Gastrocnemius medialis (tissue), 4 donors: ENCODE data around the gene PRPF18.

ENCODE experiments used
- CTCF ChIP-seq, 5 experiments: fragments of 450-650 bp in 3 of 5; fragments of 200-600 bp in 2 of 5; sonication (generic) in 2 of 5; IDR thresholded peaks in 4 of 5; conservative IDR thresholded peaks in 1 of 5; 1 replicate in 4 of 5; 2 replicates in 1 of 5; pipeline ENCODE4 v1.5.1; 2016 to 2019; ENCODE audit warnings: antibody characterized with exemption in 5 of 5, mild to moderate bottlenecking in 3 of 5, moderate library complexity in 3 of 5
- POLR2A ChIP-seq, 2 donors: fragments of 450-650 bp; IDR thresholded peaks; one replicate each; pipeline ENCODE4 v1.6.1; 2017; ENCODE audit warnings: antibody characterized with exemption in 2 of 2, mild to moderate bottlenecking in 2 of 2, moderate library complexity in 2 of 2

GRCh38 chr10:13624630-13625029, 37.9 kb downstream of the PRPF18 start:
- TF ChIP-seq POLR2A (IDR thresholded peaks at IDR 0.05) (no peak), CTCF (IDR thresholded peaks at IDR 0.05 in 4 of 5, conservative IDR thresholded peaks at IDR 0.05 in 1 of 5) (no peak)
